AG09319 (cell line): ENCODE measurements around the gene FOXL3.

Experiments used
- DNase-seq: peaks from one replicate; pipeline ENCODE4 v3.0.0-alpha.2; 2010; ENCODE audit warnings: low read depth; ENCODE audit errors: extremely low read depth
- TF ChIP-seq, protein P1 (sequence below): IDR thresholded peaks from 2 replicates; pipeline ENCODE4 v1.5.1; 2011; ENCODE audit warnings: low read depth, mild to moderate bottlenecking, inconsistent platforms, low read length, moderate library complexity

FOXL3 gene

DNA sequence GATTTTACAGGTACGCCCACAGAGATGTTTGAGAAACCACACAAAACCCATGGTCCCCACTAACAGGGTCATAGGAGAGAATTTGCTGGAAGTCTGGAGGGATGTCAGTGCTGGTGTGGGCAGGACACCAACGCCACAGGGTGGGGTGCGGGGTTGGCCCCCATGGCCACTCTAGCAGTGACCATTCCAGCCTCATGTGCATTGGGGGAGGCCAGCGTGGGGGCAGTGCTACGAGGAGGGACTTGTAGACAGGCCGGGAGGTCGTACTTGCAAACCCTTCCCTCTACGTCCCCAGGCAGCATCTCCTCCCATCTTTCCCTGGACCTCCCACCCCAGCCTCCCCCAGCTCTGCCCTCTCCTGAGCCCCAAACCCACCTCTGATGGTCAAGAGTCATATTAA lies 34.0 kb downstream of the FOXL3 start:
- TF ChIP-seq, protein P1, sequence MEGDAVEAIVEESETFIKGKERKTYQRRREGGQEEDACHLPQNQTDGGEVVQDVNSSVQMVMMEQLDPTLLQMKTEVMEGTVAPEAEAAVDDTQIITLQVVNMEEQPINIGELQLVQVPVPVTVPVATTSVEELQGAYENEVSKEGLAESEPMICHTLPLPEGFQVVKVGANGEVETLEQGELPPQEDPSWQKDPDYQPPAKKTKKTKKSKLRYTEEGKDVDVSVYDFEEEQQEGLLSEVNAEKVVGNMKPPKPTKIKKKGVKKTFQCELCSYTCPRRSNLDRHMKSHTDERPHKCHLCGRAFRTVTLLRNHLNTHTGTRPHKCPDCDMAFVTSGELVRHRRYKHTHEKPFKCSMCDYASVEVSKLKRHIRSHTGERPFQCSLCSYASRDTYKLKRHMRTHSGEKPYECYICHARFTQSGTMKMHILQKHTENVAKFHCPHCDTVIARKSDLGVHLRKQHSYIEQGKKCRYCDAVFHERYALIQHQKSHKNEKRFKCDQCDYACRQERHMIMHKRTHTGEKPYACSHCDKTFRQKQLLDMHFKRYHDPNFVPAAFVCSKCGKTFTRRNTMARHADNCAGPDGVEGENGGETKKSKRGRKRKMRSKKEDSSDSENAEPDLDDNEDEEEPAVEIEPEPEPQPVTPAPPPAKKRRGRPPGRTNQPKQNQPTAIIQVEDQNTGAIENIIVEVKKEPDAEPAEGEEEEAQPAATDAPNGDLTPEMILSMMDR = no peak
- no peak for DNase-seq

DNA sequence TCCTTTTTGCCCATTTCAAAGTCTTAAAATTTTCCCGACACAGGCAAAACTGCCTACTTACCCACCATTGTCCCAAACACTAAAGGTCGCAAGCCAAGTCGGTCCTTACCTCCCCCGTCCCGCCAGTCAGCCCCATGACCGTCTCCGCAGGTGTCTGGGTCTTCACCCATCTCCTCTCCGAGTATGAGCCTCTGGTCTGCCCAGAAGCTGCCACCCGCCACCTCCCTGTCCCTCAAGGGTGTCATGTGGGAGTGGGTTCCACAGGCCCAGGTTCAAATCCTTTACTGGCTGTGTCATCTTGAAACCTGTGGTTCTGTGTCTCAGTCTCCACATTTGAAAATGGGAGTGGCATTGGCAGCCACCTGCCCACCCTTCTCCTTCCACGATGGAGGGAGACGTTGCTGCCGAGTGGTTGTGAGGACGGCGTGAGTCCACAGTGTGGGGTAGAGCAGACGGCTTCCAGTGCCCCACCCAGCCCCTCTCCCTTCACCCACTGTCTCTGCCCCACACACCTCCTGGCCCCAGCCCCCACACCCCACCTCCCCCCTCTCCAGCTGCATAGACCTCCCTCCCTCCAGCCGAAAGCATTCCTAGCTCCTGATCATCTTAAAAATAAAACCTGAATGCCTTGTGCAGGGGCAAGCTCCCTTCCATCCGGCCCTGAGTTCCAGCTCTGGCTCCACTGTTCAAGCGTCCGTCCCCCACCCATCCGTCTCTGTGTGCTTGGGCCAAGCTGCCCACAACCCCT lies 35.3 kb downstream of the FOXL3 start:
- TF ChIP-seq, protein P1 = no peak
- no peak for DNase-seq

GRCh38 chr7:325811-326210 lies 35.8 kb downstream of the FOXL3 start:
- no peak for DNase-seq
- TF ChIP-seq, protein P1 = no peak

- TF ChIP-seq, protein P1 = no peak
- DNase-seq = no peak
Measured at GRCh38 chr7:326273-326672, 36.3 kb downstream of the FOXL3 start.

DNA sequence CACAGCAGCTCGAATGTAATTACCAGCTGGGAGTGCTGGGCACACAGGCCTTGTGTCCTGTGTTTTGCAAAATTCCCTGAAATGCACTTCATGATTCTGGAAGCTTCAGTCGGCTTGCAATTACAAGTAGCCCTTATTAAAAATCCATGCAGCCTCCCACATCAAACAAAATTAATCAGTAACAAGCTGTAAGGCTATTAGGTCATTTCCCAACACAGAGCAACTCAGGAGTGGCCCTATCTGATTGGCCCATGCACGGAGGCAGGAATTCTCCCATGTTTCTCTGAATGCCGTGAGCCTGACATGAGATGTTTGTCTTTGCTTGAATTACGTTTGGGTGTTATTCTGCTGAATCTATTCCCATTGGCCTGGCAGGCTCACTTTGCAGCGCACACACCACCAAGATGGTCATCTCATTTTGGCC lies 36.9 kb downstream of the FOXL3 start:
- DNase-seq = no peak

DNA sequence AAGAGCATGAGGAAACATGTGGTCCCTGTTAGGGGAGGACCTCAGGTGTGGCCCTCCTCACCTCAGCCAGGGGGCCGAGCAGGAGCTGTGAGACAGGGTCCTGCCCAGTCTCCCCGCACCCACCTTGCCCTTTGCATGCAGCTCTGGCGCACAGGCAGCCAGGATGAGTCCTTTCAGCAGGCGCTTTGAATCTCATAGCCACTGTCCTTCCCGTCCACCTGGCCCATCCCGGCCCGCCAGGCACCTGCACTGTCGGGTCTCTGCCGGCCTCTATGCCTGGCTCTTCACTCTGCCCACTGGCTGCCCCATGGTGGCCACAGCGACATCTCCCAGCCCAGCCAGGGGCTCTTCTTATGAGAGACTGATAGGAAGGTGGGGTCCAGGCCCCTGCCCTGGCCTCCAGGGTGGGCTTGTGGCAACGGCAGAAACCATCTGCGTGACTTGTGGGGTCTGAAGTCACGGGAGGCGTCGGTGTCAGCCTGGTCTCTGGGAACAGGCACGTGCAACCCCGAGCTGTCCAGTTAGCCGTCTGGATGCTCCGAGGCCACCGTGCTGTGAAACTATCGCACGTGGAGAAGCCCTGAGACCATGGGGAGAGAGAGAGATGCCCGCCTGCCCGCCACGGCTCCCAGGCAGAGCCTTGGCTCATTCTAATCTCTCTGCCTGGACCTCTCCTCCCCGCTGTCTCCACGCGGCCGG lies 37.4 kb downstream of the FOXL3 start:
- DNase-seq = no peak
- TF ChIP-seq, protein P1 = no peak

More for the DNA sequence above, 36.9 kb downstream of the FOXL3 start:
- TF ChIP-seq, protein P1 = no peak

- no peak for DNase-seq
- TF ChIP-seq, protein P1 = no peak
Measured at GRCh38 chr7:327991-328702, 38.2 kb downstream of the FOXL3 start.
